OCI-LY1 (cell line): ENCODE measurements around the gene ACOT11.

ENCODE experiments used
- H2AFZ ChIP-seq: fragments of 200-600 bp; sonication (generic), shearing (Covaris generic); 2 replicates; pipeline ENCODE4 v1.6.0; 2014; ENCODE audit warnings: antibody characterized with exemption, mild to moderate bottlenecking, low read length
- H3F3A ChIP-seq: fragments of 200-600 bp; sonication (generic), shearing (Covaris generic); 2 replicates; pipeline ENCODE4 v1.6.0; 2014; ENCODE audit warnings: mild to moderate bottlenecking, antibody characterized with exemption, low read length, moderate library complexity; ENCODE audit not compliant: insufficient read depth
- H3K27ac ChIP-seq: fragments of 200-600 bp; sonication (generic); 2 replicates; pipeline ENCODE4 v1.5.1; 2014; ENCODE audit warnings: low read length, mixed run types, mild to moderate bottlenecking, low read depth; ENCODE audit not compliant: poor library complexity, severe bottlenecking
- H3K27me3 ChIP-seq: fragments of 200-600 bp; sonication (generic); 2 replicates; pipeline ENCODE4 v1.6.0; 2014; ENCODE audit warnings: antibody characterized with exemption, mild to moderate bottlenecking, low read length, moderate library complexity; ENCODE audit not compliant: insufficient read depth
- H3K36me3 ChIP-seq: fragments of 200-600 bp; sonication (generic); 2 replicates; pipeline ENCODE4 v1.6.1; 2014; ENCODE audit warnings: mild to moderate bottlenecking, antibody characterized with exemption, low read length, moderate library complexity, mixed read lengths; ENCODE audit not compliant: insufficient read depth
- H3K4me1 ChIP-seq: fragments of 200-600 bp; sonication (generic); 2 replicates; pipeline ENCODE4 v1.5.1; 2014; ENCODE audit warnings: mild to moderate bottlenecking, low read length, moderate library complexity; ENCODE audit not compliant: insufficient read depth, severe bottlenecking
- H3K4me2 ChIP-seq: fragments of 200-600 bp; sonication (generic), shearing (Covaris generic); 2 replicates; pipeline ENCODE4 v1.6.1; 2014; ENCODE audit warnings: low read length
- H3K4me3 ChIP-seq: fragments of 200-600 bp; sonication (generic); 2 replicates; pipeline ENCODE4 v1.5.1; 2014; ENCODE audit warnings: low read length, low read depth, mild to moderate bottlenecking, mixed read lengths; ENCODE audit not compliant: poor library complexity, severe bottlenecking
- H3K79me2 ChIP-seq: fragments of 200-600 bp; shearing (Covaris generic); 2 replicates; pipeline ENCODE4 v1.6.1; 2016; ENCODE audit warnings: mixed run types, low read length, mixed read lengths; ENCODE audit not compliant: insufficient read depth
- H3K9ac ChIP-seq: fragments of 200-600 bp; sonication (generic), shearing (Covaris generic); 2 replicates; pipeline ENCODE4 v1.6.1; 2014; ENCODE audit warnings: mild to moderate bottlenecking, low read length, mixed read lengths
- H3K9me2 ChIP-seq: fragments of 200-600 bp; sonication (generic), shearing (Covaris generic); 2 replicates; pipeline ENCODE4 v1.6.1; 2014; ENCODE audit warnings: low read depth, mild to moderate bottlenecking, low read length, mixed read lengths
- H3K9me3 ChIP-seq: fragments of 200-600 bp; shearing (Covaris generic); 2 replicates; pipeline ENCODE4 v1.6.1; 2014; ENCODE audit warnings: low read length, mixed read lengths
- H4K20me1 ChIP-seq: fragments of 200-600 bp; sonication (generic), shearing (Covaris generic); 2 replicates; pipeline ENCODE4 v1.6.0; 2016; ENCODE audit warnings: mild to moderate bottlenecking, low read length; ENCODE audit not compliant: insufficient read depth
- CTCF ChIP-seq: fragments of 200-600 bp; sonication (generic), shearing (Covaris generic); IDR thresholded peaks from 2 replicates; pipeline ENCODE4 v1.5.1; 2017; ENCODE audit warnings: mild to moderate bottlenecking, antibody characterized with exemption, low read length, moderate library complexity, mixed read lengths
- EZH2 ChIP-seq: fragments of 200-600 bp; sonication (generic), shearing (Covaris generic); IDR thresholded peaks from 2 replicates; pipeline ENCODE4 v1.8.0; 2017; ENCODE audit warnings: borderline replicate concordance, mixed run types, mild to moderate bottlenecking, antibody characterized with exemption, low read length, moderate library complexity, mixed read lengths

ACOT11 gene

GRCh38 chr1:54595956-54596498 lies 48.0 kb downstream of the ACOT11 start:
- Histone ChIP-seq H3K27ac (no peak overlapping the region), H4K20me1 (no peaks in the 10 kb centered on the region), H3K36me3 (no peaks in the 10 kb centered on the region), H3K4me1 (no peaks in the 10 kb centered on the region), H3K4me2 (no peak overlapping the region), H3K79me2 (no peaks in the 10 kb centered on the region), H3K9ac (no peak overlapping the region), H2AFZ (no peak overlapping the region), H3K9me2 (no peaks in the 10 kb centered on the region), H3K4me3 (no peak overlapping the region), H3K27me3 (no peaks in the 10 kb centered on the region), H3F3A (no peaks in the 10 kb centered on the region), H3K9me3 (no peaks in the 10 kb centered on the region)
- TF ChIP-seq EZH2 (no peak), CTCF (no peak)

- no peak for TF ChIP-seq CTCF
- TF ChIP-seq EZH2: no peak
- Histone ChIP-seq H2AFZ (no peak overlapping the region), H3K27me3 (no peaks in the 10 kb centered on the region), H3K36me3 (no peaks in the 10 kb centered on the region), H3K9me2 (no peaks in the 10 kb centered on the region), H3K79me2 (no peaks in the 10 kb centered on the region), H3K4me3 (no peak overlapping the region), H3K27ac (no peak overlapping the region), H4K20me1 (no peaks in the 10 kb centered on the region), H3K4me2 (no peak overlapping the region), H3K9ac (no peak overlapping the region), H3F3A (no peaks in the 10 kb centered on the region), H3K4me1 (no peaks in the 10 kb centered on the region), H3K9me3 (no peaks in the 10 kb centered on the region)
These were observed 48.7 kb downstream of the ACOT11 start for GRCh38 chr1:54596756-54597155.

- no peaks in the 10 kb centered on the region for H3K9me3 ChIP-seq
- H2AFZ ChIP-seq: no peak overlapping the region
- no peak overlapping the region for H3K9ac ChIP-seq
- no peaks in the 10 kb centered on the region for H4K20me1 ChIP-seq
- no peaks in the 10 kb centered on the region for H3K79me2 ChIP-seq
- H3F3A ChIP-seq: no peaks in the 10 kb centered on the region
- no peak overlapping the region for H3K4me2 ChIP-seq
- TF ChIP-seq EZH2 (no peak), CTCF (no peak)
- no peak overlapping the region for H3K4me3 ChIP-seq
- no peaks in the 10 kb centered on the region for H3K9me2 ChIP-seq
- no peaks in the 10 kb centered on the region for H3K36me3 ChIP-seq
- no peak overlapping the region for H3K27ac ChIP-seq
- H3K27me3 ChIP-seq: 0 out of 2 replicates have a peak, but pooled peaks cover 3% of the 10 kb centered on the region
- no peaks in the 10 kb centered on the region for H3K4me1 ChIP-seq
These were observed 49.5 kb downstream of the ACOT11 start for GRCh38 chr1:54597455-54598030.
